Left forelimb (tissue), 1 donor: ENCODE results near the gene KRT6B.
"Not testable (repeated sequence)": the region's sequence is repeated elsewhere in the genome, so short reads cannot be mapped to it uniquely, and the experiment has no call there.

Source experiments
- DNase-seq: peaks from one replicate; pipeline ENCODE4 v3.0.0-alpha.2; 2018; ENCODE audit warnings: low spot score

The KRT6B gene

GRCh38 chr12:52469853-52470252 is 17.9 kb upstream of the KRT6B start:
- DNase-seq = no peak

GRCh38 chr12:52464897-52465296 is 13.0 kb upstream of the KRT6B start:
- DNase-seq = no peak

GRCh38 chr12:52461693-52462092 is 9.7 kb upstream of the KRT6B start:
- no peak for DNase-seq

GRCh38 chr12:52458861-52459260 is 6.9 kb upstream of the KRT6B start:
- DNase-seq = no peak

- DNase-seq = no peak
Measured at GRCh38 chr12:52455821-52456220, 3.9 kb upstream of the KRT6B start.

DNA sequence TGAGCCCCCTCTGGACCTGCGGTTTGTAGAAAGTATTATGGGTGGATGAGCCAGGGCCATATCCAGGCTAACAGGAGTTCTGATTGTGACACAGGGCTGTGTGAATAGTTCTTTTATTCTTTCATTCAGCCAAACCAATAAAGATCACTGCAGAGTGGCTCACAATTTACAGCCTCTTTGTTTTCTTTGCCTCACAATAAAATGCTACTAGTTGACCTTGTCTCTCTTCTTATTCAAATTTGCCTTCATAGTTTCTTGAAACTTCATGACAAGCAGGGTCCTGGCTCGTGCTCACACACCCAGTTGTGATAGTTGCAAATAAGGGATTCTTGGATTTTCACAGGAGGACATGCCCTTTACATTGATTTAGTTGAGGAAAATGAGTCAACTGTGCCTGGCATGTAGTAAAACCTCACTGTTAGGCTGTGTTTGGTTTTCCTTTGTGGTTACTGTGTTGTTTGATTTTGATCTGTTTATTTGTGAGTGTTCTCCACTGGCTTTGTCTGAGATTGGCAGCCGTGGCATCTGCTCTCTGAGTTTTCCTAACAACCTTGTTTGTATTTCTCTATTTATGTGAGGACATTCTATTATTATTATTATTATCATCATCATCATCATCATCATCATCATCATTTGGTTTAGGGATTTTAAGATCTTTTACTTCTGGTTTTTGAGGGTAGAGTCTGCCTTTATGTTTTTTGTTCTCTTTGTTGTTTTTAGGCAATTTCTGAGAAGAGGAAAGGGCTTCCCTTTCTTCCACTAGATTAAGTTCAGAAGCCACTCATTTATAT is 2.7 kb upstream of the KRT6B start:
- no peak for DNase-seq

DNA sequence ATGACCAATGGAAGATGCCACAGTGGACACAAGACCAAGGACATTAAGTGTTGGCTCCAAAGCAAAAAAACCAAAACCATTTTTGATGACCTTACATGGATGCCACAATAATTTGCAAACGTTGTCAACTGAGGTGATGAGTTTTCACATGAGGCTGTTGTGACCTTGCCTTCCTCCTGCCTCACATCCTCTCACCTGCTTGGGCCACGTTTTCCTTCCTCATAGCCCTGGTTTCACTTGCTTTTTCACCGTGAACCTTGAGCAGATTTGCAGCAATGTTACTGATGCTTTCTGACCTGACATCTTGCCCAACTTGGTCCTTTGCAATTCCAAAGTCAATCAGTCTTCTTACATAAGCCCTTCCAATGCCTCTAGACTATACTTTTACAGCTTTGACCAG is 3.7 kb downstream of the KRT6B start:
- DNase-seq = no peak

GRCh38 chr12:52447196-52447595 is 4.8 kb downstream of the KRT6B start:
- DNase-seq = not testable (repeated sequence)

GRCh38 chr12:52446367-52447045 is 5.4 kb downstream of the KRT6B start:
- no peak for DNase-seq

- no peak for DNase-seq
Measured at GRCh38 chr12:52445876-52446275, 6.1 kb downstream of the KRT6B start.

GRCh38 chr12:52444647-52445595 is 7.0 kb downstream of the KRT6B start:
- DNase-seq = no peak

DNA sequence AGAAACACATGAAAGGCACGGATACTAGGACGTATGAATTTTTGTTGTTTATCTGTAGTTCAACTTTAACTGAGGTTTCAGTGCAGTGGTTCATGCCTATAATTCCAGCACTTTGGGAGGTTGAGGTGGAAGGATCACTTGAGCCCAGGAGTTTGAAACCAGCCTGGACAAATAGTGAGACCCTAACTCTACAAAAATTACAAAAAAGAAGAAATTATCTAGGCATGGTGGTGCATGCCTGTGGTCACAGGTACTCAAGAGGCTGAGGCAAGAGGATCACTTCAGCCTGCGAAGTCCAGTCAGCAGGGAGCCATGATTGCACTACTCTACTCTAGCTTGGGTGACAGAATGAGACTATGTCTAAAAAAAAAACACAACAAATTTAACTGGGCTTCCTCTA is 8.0 kb downstream of the KRT6B start:
- DNase-seq = no peak

- no peak for DNase-seq
Measured at GRCh38 chr12:52442600-52443061, 9.3 kb downstream of the KRT6B start.

DNA sequence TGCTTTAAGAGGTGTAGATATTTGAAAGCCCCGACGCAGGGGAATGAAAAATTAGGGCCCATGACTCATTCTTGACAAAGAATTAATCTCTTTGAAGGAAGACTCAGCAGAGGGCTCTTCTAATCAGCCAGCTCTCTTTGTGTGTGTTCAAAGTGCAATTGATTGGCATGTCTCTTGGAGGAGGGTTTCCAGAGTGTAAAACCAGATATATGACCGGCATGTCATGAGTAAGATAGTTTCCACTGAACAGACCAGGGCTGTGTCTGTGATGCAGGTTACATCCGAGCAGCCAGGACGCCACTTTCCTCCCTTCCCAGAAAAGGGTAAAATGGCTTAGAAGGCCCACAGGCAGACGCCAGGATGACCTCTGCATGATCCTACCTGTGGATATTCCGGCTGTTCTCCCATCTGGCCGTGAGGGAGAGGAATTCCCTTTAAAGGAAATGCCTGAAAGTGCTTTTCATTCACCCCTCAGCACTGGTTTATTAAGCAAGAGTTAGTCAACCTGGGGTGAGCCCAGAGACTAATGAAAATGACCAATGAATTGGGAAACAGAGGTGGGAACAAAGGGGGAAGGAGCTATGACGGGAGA is 10.5 kb downstream of the KRT6B start:
- DNase-seq = no peak

DNA sequence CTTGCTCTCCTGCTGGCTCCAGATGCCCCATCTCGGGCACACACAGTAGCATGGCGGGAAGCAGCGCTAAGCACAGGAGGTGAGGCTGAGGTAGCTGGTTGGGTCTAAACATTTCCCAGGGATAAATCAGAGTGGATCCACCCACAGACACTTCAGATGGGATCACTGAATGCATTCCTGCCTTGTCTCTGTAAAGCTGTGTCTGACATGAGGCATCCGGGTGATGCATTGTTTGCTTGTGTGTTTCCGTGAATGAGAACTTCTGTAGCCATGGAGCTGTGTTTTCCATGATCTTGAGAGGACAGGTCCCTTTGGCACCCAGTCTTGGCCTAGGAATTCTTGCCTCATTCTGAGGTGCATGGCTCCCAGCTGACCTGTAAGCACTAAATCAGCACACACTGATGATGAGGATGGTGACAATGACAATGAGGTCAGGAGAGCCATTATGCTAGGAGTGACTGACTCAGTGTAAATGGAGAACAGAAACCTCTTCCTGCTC is 11.1 kb downstream of the KRT6B start:
- DNase-seq = no peak

- DNase-seq = no peak
Measured at GRCh38 chr12:52439845-52440244, 12.1 kb downstream of the KRT6B start.

GRCh38 chr12:52439420-52439819 is 12.5 kb downstream of the KRT6B start:
- no peak for DNase-seq

DNA sequence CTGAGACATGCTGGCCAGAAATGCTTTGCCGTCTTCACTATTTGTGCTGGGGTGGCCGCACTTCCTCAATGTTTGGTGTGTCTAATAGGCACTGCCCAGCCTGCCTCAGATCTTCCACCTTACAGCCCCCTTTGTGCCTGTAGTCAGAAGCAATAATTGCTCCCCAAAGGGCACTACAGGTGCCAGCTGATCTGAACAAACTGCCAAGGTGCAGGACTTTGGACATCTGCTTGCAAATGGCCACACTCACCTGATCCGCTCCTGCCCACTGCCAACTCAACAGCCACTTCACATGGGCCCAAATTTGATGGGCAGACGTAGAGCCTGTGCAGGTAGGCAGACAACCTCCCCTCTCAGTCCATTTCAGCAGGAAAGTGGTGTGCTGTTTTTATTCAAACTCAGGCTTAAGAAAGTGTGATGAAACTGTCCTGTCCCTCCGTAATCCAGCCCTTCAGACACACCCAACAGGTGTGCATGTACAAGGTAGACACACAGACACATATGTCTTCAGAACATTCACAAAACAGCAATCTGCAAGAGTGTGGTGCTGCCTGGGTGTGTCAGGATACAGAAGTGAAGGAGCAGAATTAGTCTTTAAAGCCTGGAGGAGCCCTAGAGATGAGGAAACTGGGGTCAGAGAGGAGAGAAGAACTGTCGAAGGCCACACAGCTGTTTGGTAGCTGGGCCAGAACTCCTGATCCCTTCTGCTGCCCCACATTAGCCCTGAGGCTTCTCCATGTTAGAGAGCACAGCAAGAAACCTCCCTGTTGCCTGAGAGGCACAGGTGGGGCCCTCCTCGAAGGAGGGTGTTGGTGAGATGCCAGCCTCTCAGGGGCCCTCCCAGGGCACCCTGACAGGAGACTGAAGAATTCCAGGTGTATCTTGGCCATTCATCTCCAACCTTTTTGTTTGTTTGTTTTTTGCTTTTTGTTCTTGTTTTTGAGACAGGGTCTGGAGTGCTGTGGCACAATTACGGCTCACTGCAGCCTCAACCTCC is 13.3 kb downstream of the KRT6B start:
- no peak for DNase-seq

DNA sequence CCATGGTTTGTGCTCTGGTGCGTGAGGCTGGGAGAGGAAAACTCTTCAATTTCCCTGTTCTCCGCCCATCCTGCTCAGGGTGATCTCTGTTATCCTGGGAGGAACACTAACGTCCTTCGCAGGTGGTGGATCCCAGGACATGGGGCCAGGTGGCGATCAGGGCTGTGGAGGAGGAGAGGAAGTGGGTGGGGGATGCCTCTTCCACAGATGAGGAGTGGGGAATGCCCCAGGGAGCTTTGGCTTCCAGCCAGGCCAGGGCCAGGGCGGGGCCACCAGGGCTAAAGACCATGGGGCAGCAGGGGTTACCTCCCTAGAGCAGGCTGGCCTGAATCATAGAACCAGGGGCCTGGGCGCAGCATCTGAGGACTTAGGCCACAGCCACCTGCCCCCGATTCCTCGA is 14.4 kb downstream of the KRT6B start:
- DNase-seq = no peak

DNA sequence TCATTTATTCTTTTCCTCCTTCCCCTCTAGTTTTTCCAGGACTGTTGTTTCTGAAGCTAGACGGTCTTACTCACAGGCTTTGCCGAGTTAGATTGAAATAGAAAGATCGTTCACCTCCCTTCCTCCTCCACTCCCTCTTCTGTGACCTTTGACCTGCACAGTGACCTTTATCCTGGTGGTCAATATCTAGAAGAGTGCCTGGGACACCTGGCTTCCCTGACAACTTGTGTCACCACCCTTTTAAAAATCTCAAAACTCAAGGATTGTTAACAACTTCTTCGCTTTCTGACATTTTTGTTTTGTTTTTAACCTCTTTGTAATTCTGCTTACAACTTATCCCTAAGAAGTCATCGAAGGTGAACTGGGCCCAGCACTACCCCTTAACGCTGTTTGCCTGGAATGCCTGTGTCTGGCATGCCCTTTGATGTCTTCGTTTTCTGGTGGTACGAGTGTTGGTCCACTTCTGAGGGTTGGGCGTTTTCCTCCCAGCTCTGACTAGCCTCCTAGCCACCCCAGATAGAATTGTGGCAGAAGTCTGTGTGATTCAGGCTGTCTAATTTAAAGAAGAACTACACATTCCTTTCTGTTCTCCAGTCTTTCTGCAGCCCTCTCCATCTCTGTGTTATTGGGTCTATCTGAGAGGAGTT is 15.0 kb downstream of the KRT6B start:
- DNase-seq = no peak
